ENCODE measurements around the gene PLIN5.

DNA sequence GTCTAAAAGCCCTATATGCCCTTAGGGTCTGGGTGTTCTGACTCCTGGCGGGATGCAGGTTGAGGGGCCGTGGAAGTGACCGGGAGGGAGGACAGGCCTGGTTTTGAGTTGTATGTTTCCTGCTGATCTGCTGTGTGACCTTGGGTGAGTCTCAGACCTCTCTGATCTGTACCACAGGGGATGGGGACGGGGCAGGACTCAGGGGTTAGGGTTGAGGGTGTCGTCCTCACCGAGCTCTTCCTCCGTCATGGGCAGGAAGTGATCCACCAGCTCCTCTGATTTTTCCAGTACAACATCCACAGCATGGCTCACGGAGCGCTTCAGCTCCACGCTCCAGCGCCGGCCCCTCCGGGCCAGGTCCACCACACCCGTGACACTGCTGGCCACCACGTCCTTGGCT is 6.2 kb downstream of the PLIN5 start:
- TF ChIP-seq, protein P1, sequence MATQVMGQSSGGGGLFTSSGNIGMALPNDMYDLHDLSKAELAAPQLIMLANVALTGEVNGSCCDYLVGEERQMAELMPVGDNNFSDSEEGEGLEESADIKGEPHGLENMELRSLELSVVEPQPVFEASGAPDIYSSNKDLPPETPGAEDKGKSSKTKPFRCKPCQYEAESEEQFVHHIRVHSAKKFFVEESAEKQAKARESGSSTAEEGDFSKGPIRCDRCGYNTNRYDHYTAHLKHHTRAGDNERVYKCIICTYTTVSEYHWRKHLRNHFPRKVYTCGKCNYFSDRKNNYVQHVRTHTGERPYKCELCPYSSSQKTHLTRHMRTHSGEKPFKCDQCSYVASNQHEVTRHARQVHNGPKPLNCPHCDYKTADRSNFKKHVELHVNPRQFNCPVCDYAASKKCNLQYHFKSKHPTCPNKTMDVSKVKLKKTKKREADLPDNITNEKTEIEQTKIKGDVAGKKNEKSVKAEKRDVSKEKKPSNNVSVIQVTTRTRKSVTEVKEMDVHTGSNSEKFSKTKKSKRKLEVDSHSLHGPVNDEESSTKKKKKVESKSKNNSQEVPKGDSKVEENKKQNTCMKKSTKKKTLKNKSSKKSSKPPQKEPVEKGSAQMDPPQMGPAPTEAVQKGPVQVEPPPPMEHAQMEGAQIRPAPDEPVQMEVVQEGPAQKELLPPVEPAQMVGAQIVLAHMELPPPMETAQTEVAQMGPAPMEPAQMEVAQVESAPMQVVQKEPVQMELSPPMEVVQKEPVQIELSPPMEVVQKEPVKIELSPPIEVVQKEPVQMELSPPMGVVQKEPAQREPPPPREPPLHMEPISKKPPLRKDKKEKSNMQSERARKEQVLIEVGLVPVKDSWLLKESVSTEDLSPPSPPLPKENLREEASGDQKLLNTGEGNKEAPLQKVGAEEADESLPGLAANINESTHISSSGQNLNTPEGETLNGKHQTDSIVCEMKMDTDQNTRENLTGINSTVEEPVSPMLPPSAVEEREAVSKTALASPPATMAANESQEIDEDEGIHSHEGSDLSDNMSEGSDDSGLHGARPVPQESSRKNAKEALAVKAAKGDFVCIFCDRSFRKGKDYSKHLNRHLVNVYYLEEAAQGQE (IDR thresholded peaks at IDR 0.05; ENCODE audit: low read depth): no peak
- TF ChIP-seq, protein P2, sequence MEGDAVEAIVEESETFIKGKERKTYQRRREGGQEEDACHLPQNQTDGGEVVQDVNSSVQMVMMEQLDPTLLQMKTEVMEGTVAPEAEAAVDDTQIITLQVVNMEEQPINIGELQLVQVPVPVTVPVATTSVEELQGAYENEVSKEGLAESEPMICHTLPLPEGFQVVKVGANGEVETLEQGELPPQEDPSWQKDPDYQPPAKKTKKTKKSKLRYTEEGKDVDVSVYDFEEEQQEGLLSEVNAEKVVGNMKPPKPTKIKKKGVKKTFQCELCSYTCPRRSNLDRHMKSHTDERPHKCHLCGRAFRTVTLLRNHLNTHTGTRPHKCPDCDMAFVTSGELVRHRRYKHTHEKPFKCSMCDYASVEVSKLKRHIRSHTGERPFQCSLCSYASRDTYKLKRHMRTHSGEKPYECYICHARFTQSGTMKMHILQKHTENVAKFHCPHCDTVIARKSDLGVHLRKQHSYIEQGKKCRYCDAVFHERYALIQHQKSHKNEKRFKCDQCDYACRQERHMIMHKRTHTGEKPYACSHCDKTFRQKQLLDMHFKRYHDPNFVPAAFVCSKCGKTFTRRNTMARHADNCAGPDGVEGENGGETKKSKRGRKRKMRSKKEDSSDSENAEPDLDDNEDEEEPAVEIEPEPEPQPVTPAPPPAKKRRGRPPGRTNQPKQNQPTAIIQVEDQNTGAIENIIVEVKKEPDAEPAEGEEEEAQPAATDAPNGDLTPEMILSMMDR (IDR thresholded peaks at IDR 0.05 in 2 of 3, conservative IDR thresholded peaks at IDR 0.05 in 1 of 3; ENCODE audit: borderline replicate concordance in 1 of 3, insufficient read depth in 1 of 3, low read depth in 2 of 3, low read length in 2 of 3): no peak
- no peak for TF ChIP-seq EZH2phosphoT487 (IDR thresholded peaks at IDR 0.05; ENCODE audit: borderline replicate concordance)
- no peak for TF ChIP-seq ZNF274 (IDR thresholded peaks at IDR 0.05; ENCODE audit: low read depth, low read length)
- no peak for TF ChIP-seq POLR2AphosphoS5 (IDR thresholded peaks at IDR 0.05; ENCODE audit: low read depth, low read length)
- no peak for TF ChIP-seq YY1 (IDR thresholded peaks at IDR 0.05; ENCODE audit: extremely low read depth, insufficient replicate concordance, low read depth, low read length)
- TF ChIP-seq SRF (IDR thresholded peaks at IDR 0.05; ENCODE audit: low read depth): no peak
- TF ChIP-seq POLR2A (IDR thresholded peaks at IDR 0.05; ENCODE audit: borderline replicate concordance, extremely low read depth, insufficient read depth, insufficient read length): no peak
- TF ChIP-seq EZH2 (IDR thresholded peaks at IDR 0.05): no peak
- TF ChIP-seq, protein P3, sequence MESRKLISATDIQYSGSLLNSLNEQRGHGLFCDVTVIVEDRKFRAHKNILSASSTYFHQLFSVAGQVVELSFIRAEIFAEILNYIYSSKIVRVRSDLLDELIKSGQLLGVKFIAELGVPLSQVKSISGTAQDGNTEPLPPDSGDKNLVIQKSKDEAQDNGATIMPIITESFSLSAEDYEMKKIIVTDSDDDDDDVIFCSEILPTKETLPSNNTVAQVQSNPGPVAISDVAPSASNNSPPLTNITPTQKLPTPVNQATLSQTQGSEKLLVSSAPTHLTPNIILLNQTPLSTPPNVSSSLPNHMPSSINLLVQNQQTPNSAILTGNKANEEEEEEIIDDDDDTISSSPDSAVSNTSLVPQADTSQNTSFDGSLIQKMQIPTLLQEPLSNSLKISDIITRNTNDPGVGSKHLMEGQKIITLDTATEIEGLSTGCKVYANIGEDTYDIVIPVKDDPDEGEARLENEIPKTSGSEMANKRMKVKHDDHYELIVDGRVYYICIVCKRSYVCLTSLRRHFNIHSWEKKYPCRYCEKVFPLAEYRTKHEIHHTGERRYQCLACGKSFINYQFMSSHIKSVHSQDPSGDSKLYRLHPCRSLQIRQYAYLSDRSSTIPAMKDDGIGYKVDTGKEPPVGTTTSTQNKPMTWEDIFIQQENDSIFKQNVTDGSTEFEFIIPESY (IDR thresholded peaks at IDR 0.05; ENCODE audit: extremely low read depth, insufficient replicate concordance, low read length): no peak
- no peak for TF ChIP-seq SP1 (IDR thresholded peaks at IDR 0.05; ENCODE audit: low read depth)
- TF ChIP-seq, protein P4, sequence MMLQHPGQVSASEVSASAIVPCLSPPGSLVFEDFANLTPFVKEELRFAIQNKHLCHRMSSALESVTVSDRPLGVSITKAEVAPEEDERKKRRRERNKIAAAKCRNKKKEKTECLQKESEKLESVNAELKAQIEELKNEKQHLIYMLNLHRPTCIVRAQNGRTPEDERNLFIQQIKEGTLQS (IDR thresholded peaks at IDR 0.05): no peak
- TF ChIP-seq FOSL1 (IDR thresholded peaks at IDR 0.05; ENCODE audit: low read depth): no peak
- no peak for TF ChIP-seq SIN3A (IDR thresholded peaks at IDR 0.05; ENCODE audit: low read depth)

Data from HCT116 (cell line).